NCI-H82 treated with DMSO at 0.1 percent for 48 hours (cell line): ENCODE measurements around the gene UBAP2.

Experiments used
- DNase-seq: peaks from one replicate; lab custom pipeline; 2025; ENCODE audit not compliant: unreplicated experiment; lab: John Stamatoyannopoulos, UW

Gene UBAP2

DNA sequence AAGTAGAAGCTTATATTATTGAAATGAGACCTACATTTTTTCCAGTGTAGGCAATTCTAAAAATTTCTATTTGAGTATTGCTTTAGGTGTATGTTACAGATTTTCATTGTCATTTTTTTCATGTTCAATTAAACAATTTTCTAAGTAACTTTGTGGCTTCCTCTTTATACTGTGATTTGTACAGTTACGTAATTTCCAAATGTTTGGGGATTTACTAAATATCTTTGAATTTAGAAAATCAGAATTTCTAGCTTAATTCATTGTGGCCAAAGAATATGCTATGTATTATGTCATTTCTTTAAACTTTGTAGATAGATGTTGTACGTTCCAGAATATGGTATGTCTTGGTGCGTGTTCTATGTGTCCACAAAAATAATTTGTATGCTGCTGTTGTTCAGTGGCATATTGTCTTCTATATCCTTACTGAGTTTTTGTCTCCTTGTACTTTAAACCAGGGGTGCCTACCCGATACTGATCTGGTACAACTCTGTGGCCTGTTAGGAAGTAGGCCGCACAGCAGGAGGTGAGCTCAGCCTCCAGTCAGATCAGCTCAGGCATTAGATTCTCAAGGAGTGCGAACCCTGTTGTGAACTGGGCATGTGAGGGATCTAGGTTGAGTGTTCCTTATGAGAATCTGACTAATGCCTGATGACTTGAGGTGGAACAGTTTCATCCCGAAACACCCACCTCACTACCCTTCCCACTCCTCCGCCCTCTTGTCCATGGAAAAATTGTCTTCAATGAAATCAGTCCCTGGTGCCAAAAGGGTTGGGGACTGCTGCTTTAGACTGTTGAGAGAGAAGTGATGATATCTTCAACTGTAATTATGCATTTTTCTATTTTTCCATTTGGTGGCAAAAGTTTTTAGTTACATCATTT is 168.2 kb downstream of the UBAP2 start:
- no peak for DNase-seq

DNA sequence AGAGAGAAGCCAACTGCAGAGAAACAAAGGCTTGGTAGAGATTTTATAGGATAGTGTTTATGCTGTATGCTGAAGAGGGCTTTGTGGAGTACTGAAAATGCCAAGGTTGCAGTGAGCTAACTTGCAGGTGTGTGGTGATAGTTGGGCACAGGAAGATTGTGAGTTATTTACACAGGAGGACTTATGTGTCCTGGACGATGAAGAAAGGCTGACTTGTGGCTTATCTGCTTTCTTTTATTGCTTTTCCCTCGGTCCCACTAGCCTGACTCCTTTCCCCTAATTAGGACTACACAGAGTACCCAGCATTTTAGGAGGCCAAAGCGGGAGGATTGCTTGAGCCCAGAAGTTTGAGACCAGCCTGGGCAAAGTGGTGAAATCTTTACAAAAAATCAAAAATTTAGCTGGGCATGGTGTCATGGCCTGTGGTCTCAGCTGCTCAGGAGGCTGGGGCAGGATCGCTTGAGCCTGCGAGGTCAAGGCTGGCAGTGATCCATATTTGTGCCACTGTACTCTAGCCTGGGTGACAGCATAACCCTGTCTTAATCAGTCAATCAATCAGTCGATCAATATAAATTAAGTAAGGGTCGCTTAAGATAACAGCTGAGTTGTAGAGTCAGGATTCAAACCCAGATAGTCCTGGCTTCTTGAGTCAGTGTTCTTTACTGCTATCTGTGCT is 169.9 kb downstream of the UBAP2 start:
- DNase-seq = no peak

DNA sequence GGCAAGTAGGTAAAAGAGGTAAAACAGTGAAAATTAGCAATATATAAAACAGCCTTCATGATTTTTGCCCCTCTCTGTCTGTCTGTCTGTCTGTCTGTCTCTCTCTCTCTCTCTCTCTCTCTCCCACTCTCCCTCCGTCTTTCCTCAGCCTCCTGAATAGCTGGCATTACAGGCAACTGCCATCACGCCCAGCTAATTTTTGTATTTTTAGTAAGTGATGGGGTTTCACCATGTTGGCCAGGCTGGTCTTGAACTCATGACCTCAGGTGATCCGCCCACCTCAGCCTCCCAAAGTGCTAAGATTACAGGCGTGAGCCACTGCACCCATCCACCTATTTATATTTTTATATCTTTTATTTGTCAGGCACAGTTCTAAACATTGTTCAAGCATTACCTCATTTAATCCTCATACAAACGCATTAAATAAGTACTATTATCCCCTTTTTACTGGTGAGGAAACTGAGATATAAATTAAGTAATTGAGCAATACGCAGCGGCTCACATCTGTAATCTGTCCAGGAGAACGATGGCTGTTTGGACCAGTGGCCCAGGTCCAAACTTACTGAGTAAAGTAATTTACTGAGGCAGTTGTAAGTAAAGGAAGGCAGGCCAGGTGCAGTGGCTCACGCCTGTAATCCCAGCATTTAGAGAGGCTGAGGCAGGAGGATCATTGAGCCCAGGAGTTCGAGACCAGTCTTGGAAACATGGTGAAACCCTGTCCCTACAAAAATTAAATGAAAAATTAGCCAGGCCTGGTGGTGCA is 170.8 kb downstream of the UBAP2 start:
- no peak for DNase-seq
